WI38 (cell line): Measurements from ENCODE around the gene SALL3.

Experiments used
- H3K4me3 ChIP-seq: 2 replicates; pipeline ENCODE4 v1.5.1; 2011; ENCODE audit warnings: low read depth, mild to moderate bottlenecking, control low read depth, low read length
- TF ChIP-seq, protein P1 (sequence below): IDR thresholded peaks from 2 replicates; pipeline ENCODE4 v1.5.1; 2012; ENCODE audit warnings: low read depth, mild to moderate bottlenecking, control low read depth, low read length

The SALL3 gene

DNA sequence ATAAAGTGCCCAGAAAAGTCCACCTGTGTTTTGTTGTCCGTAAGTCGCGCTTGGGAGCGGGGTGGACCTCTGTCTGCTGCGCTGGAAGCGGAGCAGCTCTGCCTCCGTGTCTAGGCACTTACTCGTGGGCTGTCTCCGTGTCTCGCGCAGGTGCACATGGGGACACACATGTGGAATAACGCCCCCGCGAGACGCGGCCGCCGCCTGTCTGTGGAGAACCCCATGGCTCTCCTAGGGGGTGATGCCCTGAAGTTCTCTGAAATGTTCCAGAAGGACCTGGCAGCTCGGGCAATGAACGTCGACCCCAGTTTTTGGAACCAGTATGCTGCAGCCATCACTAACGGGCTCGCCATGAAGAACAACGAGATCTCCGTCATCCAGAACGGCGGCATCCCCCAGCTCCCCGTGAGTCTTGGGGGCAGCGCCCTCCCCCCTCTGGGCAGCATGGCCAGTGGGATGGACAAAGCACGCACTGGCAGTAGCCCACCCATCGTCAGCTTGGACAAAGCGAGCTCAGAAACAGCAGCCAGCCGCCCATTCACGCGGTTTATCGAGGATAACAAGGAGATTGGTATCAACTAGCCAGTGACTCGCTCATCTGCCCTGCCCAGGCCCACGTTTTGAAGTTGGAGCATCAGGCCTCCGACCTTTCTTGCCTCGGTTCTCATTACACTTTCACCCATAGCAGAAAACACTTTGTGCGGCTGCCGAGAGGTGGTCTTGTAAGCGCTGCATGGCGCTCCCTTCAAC, 17.3 kb downstream of the SALL3 start:
- TF ChIP-seq, protein P1, sequence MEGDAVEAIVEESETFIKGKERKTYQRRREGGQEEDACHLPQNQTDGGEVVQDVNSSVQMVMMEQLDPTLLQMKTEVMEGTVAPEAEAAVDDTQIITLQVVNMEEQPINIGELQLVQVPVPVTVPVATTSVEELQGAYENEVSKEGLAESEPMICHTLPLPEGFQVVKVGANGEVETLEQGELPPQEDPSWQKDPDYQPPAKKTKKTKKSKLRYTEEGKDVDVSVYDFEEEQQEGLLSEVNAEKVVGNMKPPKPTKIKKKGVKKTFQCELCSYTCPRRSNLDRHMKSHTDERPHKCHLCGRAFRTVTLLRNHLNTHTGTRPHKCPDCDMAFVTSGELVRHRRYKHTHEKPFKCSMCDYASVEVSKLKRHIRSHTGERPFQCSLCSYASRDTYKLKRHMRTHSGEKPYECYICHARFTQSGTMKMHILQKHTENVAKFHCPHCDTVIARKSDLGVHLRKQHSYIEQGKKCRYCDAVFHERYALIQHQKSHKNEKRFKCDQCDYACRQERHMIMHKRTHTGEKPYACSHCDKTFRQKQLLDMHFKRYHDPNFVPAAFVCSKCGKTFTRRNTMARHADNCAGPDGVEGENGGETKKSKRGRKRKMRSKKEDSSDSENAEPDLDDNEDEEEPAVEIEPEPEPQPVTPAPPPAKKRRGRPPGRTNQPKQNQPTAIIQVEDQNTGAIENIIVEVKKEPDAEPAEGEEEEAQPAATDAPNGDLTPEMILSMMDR: no peak
- no peak overlapping the region for H3K4me3 ChIP-seq

DNA sequence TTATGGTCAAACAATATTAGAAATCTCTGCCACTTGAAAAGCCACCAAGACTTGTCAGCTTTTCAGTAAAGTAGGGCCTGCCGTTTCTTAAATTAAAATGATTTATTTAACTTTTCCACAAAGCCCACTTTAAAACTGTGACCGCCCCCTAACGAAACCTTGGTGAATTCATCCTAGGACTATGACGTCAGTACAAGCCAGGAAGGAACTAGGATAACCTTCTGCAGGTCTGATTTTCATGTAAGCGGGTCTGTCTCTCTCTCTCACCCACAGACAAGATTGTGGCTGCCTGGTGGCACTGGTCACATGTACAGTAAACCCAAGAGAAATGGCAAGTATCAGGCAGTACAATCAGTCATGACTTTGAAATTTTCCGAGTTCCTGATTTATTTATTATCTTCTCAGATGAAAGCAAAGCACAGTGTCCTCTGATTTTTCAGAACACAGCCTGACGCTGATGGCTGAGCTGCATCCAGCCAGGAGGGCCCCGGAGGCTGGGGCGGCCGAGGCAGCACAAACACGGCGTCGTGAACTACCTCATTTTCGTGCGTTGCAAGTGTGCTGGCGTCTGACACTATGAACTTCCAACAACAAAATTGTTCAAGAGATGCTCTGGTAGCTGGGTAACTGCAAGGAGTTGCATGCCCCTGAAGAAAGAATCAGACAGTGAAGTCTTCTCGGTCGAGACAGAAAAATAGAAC, 18.9 kb downstream of the SALL3 start:
- TF ChIP-seq, protein P1: no peak
- no peak overlapping the region for H3K4me3 ChIP-seq

DNA sequence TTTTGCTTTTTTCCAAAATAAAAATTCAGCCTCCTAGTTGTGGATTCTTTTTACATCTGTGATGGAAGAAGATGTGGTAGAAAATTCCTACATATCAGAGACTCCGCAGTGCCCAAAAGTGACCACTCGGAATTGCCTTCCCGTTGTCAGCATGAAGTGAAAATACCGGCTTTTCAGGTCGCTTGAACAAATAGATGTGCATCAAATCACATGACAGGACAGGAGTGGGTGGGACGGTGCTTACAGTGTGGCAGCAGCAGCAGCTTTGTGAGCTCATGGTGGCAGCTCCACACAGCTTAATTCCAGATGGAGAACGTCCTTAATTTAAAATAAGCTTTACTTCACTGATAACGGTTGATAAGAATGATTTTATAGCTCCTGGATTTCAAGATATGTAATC, 20.3 kb downstream of the SALL3 start:
- H3K4me3 ChIP-seq: no peak overlapping the region
- TF ChIP-seq, protein P1: no peak

DNA sequence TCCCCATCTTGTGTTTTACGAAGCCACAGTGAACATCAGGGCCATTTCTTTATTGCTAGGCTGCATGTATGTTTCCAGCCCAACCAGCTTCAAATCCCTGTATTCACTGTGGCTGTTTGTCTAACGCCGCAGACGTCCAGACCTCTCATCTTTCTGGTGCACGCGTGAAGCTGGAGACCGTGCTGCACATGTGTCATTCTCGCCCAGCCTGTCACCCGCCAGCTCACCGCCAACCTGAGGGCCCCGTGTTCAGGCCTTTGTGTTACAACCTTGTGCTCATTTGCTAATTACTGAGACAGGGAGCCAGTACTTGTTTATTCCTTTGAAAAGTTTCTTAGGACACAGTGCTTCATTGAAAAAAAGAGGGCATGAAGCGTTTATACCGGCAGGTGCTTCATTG, 21.4 kb downstream of the SALL3 start:
- no peak overlapping the region for H3K4me3 ChIP-seq
- TF ChIP-seq, protein P1: no peak

DNA sequence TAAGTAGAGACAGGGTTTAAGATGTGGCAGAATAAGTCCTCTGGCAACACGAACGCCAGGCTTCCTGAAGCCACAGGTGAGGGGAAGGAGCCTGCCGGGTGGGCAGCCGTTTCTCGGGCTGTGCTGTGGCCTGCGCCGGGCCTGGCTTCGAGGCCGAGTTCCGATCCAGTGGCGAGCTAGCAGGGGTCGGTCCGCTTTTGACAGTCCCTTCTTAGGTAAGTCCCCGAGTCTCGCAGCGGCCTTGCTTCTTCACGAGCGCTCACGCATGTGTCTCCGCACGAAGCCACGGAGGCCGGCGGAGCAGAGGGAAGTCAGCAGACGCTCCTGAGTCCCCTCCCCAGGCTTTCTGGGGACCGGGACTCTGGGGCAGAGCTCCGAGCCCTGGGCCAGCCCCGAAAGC, 26.0 kb downstream of the SALL3 start:
- TF ChIP-seq, protein P1: no peak
- no peak overlapping the region for H3K4me3 ChIP-seq

DNA sequence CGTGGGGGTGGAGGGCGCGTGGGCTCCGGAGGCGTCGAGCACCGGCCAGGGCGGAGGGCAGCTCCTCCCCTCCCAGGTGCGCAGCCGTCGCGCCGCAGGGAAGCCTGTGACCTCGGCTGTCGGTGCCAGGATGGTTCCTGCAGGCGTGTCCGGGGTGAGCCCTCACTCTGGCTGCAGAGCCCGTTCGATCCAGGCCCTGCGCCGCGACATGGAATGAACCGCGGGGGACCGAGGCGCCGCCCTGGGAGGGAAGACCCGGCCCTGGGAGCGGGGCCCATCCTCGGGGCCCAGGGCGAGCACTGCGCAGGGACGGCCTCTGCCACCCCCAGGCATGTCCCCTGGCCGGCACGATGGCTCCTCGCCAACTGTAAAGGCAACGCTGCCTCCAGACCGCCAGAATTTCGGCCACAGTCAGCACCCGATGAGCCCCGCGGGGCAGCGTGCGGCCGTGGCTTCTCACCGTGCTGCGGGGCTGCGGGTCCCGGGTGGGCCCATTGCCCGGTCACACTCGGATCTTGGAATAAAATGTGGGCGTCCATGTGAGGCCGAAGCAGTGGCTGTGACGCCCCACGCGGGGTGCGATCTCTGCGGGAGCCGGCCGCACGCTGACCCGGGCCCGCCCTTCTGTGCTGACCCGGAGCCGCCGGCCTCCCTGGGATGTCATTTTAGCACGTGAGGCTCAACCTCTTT, 26.6 kb downstream of the SALL3 start:
- TF ChIP-seq, protein P1: no peak
- no peak overlapping the region for H3K4me3 ChIP-seq

DNA sequence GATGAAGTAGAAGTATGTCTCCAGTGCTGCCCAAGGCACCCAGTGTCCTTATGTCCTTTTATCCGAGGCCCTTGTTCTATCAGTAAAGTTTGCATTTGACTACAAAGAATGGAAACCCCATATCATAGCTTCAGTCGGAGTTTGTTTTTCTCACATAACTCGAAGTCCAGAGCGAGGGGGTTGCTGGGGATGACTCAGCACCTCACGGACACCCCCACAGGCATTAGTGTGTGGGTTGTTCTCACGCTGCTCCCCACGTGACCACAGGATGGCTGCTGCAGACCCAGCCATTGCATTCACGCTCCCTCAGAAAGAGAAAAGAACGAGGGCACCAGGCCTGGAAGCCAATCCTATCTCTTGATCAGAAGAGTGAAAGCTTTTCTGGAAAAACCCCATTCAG, 27.8 kb downstream of the SALL3 start:
- no peak overlapping the region for H3K4me3 ChIP-seq
- TF ChIP-seq, protein P1: no peak
